ENCODE measurements around the gene ILF2. TPM values are rescaled to one million over a fixed set of nuclear protein-coding genes. Genes with fewer than 3 reads are reported as not detected.
A peak's percentile ranks its signal among the peaks of the same experiment; 100 is the strongest.

The ILF2 gene
- total and polyA plus RNA-seq, 2 of the 13 experiments (the other 11 are each of a cell fraction or from before 2014, with no cell fraction given), result 292 to 366 TPM

- TF ChIP-seq EHMT2 (IDR thresholded peaks at IDR 0.05; ENCODE audit: borderline replicate concordance, low read depth, low read length) (no peak), MLLT10 (CRISPR knock-in tag; IDR thresholded peaks at IDR 0.05) (no peak), HOMEZ (CRISPR knock-in tag; IDR thresholded peaks at IDR 0.05; ENCODE audit: low read depth) (no peak), IRF9 (CRISPR knock-in tag; IDR thresholded peaks at IDR 0.05; ENCODE audit: borderline replicate concordance) (no peak), AHR (CRISPR knock-in tag; IDR thresholded peaks at IDR 0.05) (no peak), DPF2 (CRISPR knock-in tag; IDR thresholded peaks at IDR 0.05; ENCODE audit: borderline replicate concordance, low read depth) (no peak), GTF2F1 (IDR thresholded peaks at IDR 0.05; ENCODE audit: low read length) (no peak), HIVEP1 (CRISPR knock-in tag; IDR thresholded peaks at IDR 0.05) (no peak), U2AF1 (optimal IDR thresholded peaks at IDR 0.05; ENCODE audit: low read depth, low read length) (no peak), ATM (IDR thresholded peaks at IDR 0.05; ENCODE audit: borderline replicate concordance) (no peak), HOXD1 (CRISPR knock-in tag; IDR thresholded peaks at IDR 0.05) (peak; percentile 71; the same call in 1 of the 2 replicates), TOPORS (CRISPR knock-in tag; IDR thresholded peaks at IDR 0.05) (0 out of 2 replicates have a peak, but pooled peaks have one; percentile 56), REPIN1 (CRISPR knock-in tag; IDR thresholded peaks at IDR 0.05; ENCODE audit: borderline replicate concordance, low read depth) (no peak), ZFP90 (CRISPR knock-in tag; IDR thresholded peaks at IDR 0.05; ENCODE audit: borderline replicate concordance) (no peak; the same call in 1 of the 2 replicates), ZNF709 (CRISPR knock-in tag; IDR thresholded peaks at IDR 0.05) (no peak), HMG20B (CRISPR knock-in tag; conservative IDR thresholded peaks at IDR 0.05) (no peak), AKAP8 (CRISPR knock-in tag; IDR thresholded peaks at IDR 0.05) (no peak), TBX2 (CRISPR knock-in tag; IDR thresholded peaks at IDR 0.05; ENCODE audit: borderline replicate concordance) (no peak), ZNF784 (CRISPR knock-in tag; IDR thresholded peaks at IDR 0.05; ENCODE audit: borderline replicate concordance) (no peak), ZNF879 (CRISPR knock-in tag; IDR thresholded peaks at IDR 0.05) (no peak), ZSCAN12 (CRISPR knock-in tag; IDR thresholded peaks at IDR 0.05) (no peak), FLYWCH1 (CRISPR knock-in tag; IDR thresholded peaks at IDR 0.05) (no peak), ZSCAN29 (CRISPR knock-in tag; conservative IDR thresholded peaks at IDR 0.05) (no peak), ZNF710 (CRISPR knock-in tag; IDR thresholded peaks at IDR 0.05; ENCODE audit: borderline replicate concordance) (no peak), YEATS4 (CRISPR knock-in tag; IDR thresholded peaks at IDR 0.05; ENCODE audit: borderline replicate concordance) (peak; percentile 53)
- TF ChIP-seq, protein P1, sequence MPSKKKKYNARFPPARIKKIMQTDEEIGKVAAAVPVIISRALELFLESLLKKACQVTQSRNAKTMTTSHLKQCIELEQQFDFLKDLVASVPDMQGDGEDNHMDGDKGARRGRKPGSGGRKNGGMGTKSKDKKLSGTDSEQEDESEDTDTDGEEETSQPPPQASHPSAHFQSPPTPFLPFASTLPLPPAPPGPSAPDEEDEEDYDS (CRISPR knock-in tag; IDR thresholded peaks at IDR 0.05), result no peak
Observed at GRCh38 chr1:153679337-153680119, 8.7 kb upstream of the ILF2 start (continued).
